Stomach (tissue), 4 donors: ENCODE results near the gene ARMH1.

ENCODE experiments used
- CTCF ChIP-seq, 7 experiments: fragments of 450-650 bp in 4 of 7; fragments of 200-600 bp in 3 of 7; sonication (generic) in 3 of 7; IDR thresholded peaks; one replicate each; pipeline ENCODE4 v1.5.1; 2016 to 2019; ENCODE audit warnings: antibody characterized with exemption in 7 of 7, control low read depth in 2 of 7, mild to moderate bottlenecking in 1 of 7
- POLR2AphosphoS5 ChIP-seq, 3 donors: sonication (generic); formaldehyde crosslinking; IDR thresholded peaks; one replicate each; pipeline ENCODE4 v1.6.1; 2016; ENCODE audit warnings: antibody characterized with exemption in 3 of 3

- no peak for TF ChIP-seq CTCF (IDR thresholded peaks at IDR 0.05)
- no peak for TF ChIP-seq POLR2AphosphoS5 (IDR thresholded peaks at IDR 0.05)
Observed at GRCh38 chr1:44634606-44635189, 39.8 kb upstream of the ARMH1 start.
